OCI-LY7 (cell line): ENCODE results near the gene CRP. TPM values are rescaled to one million over a fixed set of nuclear protein-coding genes. Genes with fewer than 3 reads are reported as not detected.

Source experiments
- BruUV-seq: library from RNA; stranded (reverse); fragments of 400-500 nt; replicated peaks from 2 replicates; lab custom pipeline; 2021; lab: Mats Ljungman, UMichigan
- CTCF ChIA-PET: fragments of 300-600 bp; sonication (Branson Sonifier 250); formaldehyde crosslinking; loops from one replicate; lab custom pipeline; 2022; ENCODE audit warnings: antibody characterized with exemption; ENCODE audit not compliant: unreplicated experiment; lab: Charles Lee
- POLR2A ChIA-PET: fragments of 300-600 bp; sonication (Branson Sonifier 250); formaldehyde crosslinking; loops from one replicate; lab custom pipeline; 2022; ENCODE audit warnings: antibody characterized with exemption; lab: Charles Lee
- DNase-seq: peaks from one replicate; pipeline ENCODE4 v3.0.0-alpha.2; 2015; ENCODE audit warnings: low spot score
- H2AFZ ChIP-seq: fragments of 200-600 bp; sonication (generic), shearing (Covaris generic); 2 replicates; pipeline ENCODE4 v1.6.1; 2014; ENCODE audit warnings: mild to moderate bottlenecking, antibody characterized with exemption, low read length, moderate library complexity
- H3K27ac ChIP-seq: fragments of 200-600 bp; sonication (generic); 2 replicates; pipeline ENCODE4 v1.5.1; 2014; ENCODE audit warnings: mixed run types, low read depth, mild to moderate bottlenecking, moderate library complexity, low read length, inconsistent platforms; ENCODE audit not compliant: poor library complexity, severe bottlenecking
- H3K36me3 ChIP-seq: fragments of 200-600 bp; sonication (generic); 2 replicates; pipeline ENCODE4 v1.6.1; 2014; ENCODE audit warnings: mild to moderate bottlenecking, antibody characterized with exemption, low read length, moderate library complexity, mixed read lengths; ENCODE audit not compliant: insufficient read depth
- H3K4me1 ChIP-seq: fragments of 200-600 bp; sonication (generic); 2 replicates; pipeline ENCODE4 v1.5.1; 2014; ENCODE audit warnings: mild to moderate bottlenecking, low read length; ENCODE audit not compliant: insufficient read depth, poor library complexity, severe bottlenecking
- H3K4me2 ChIP-seq: fragments of 200-600 bp; sonication (generic); 2 replicates; pipeline ENCODE4 v1.6.1; 2014; ENCODE audit warnings: mild to moderate bottlenecking, low read length
- H3K4me3 ChIP-seq: fragments of 200-600 bp; sonication (generic); 2 replicates; pipeline ENCODE4 v1.5.1; 2014; ENCODE audit warnings: mild to moderate bottlenecking, low read depth, low read length; ENCODE audit not compliant: poor library complexity, severe bottlenecking
- H3K79me2 ChIP-seq: fragments of 200-600 bp; sonication (generic); 2 replicates; pipeline ENCODE4 v1.6.1; 2016; ENCODE audit warnings: low read depth, mild to moderate bottlenecking, low read length, moderate library complexity, mixed read lengths; ENCODE audit not compliant: insufficient read depth
- H3K9me2 ChIP-seq: fragments of 200-600 bp; sonication (generic); 2 replicates; pipeline ENCODE4 v1.6.1; 2016; ENCODE audit warnings: mild to moderate bottlenecking, low read length, mixed read lengths; ENCODE audit not compliant: insufficient read depth
- H3K9me3 ChIP-seq: fragments of 200-600 bp; sonication (generic); 2 replicates; pipeline ENCODE4 v1.6.1; 2014; ENCODE audit warnings: mild to moderate bottlenecking, mixed run types, low read length, mixed read lengths
- H4K20me1 ChIP-seq: fragments of 200-600 bp; sonication (generic); 2 replicates; pipeline ENCODE4 v1.6.1; 2014; ENCODE audit warnings: mild to moderate bottlenecking, antibody characterized with exemption, low read length, moderate library complexity, mixed read lengths; ENCODE audit not compliant: insufficient read depth
- EZH2phosphoT487 ChIP-seq: fragments of 200-600 bp; sonication (generic); IDR thresholded peaks from 2 replicates; pipeline ENCODE4 v1.6.1; 2018; ENCODE audit warnings: low read depth, borderline replicate concordance, mild to moderate bottlenecking, mixed run types, antibody characterized with exemption, low read length, moderate library complexity, mixed read lengths
- intact Hi-C: fragments of 100-400 bp; cut with micrococcal nuclease; formaldehyde crosslinking; loops from one replicate; pipeline ENCODE4 v1.10.0; 2022; ENCODE audit not compliant: unreplicated experiment
- total RNA-seq, 2 experiments: library from RNA; depleted of rRNA in 1 of 2; stranded (reverse); fragments of >200 nt in 1 of 2; shearing (Covaris generic) in 1 of 2; gene quantifications; 2 replicates each; pipeline ENCODE4 v1.2.3, GENCODE V29; 2014 to 2022
- TF ChIP-seq, protein P1 (sequence below): fragments of 200-600 bp; sonication (generic); conservative IDR thresholded peaks from 2 replicates; pipeline ENCODE4 v1.5.1; 2014; ENCODE audit warnings: mild to moderate bottlenecking, antibody characterized with exemption, low read length, moderate library complexity, mixed read lengths

The CRP gene
- total RNA-seq, 2 experiments from 2014 or later: not detected

DNA sequence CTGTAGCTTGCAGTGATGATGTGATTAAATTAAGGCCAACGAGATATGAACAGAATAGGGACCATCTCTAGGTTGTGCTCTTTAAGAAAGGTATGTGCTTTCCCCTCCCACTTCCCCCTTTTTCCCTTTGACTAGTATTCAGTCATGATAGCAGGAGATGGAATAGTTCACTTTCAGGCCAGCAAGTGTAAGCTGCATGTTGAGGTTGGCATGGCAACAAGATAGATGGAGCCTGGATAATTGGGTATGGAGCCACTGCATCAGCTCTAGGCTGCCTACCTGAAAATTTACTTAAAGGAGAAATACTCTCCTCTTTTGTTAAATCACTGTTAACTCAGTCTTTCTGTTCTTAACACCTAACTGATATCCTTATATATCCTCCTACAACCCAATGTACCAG is 1.5 kb upstream of the CRP start:
- Histone ChIP-seq H3K9me2 (no peaks in the 10 kb centered on the region), H3K27ac (no peak overlapping the region), H3K36me3 (no peaks in the 10 kb centered on the region), H3K4me1 (no peaks in the 10 kb centered on the region), H3K9me3 (0 out of 2 replicates have a peak, but pooled peaks cover 2% of the 10 kb centered on the region), H3K4me2 (no peak overlapping the region), H3K4me3 (no peak overlapping the region), H2AFZ (no peak overlapping the region), H4K20me1 (no peaks in the 10 kb centered on the region), H3K79me2 (no peaks in the 10 kb centered on the region)
- no peak for DNase-seq
- ChIA-PET POLR2A (interaction anchor here (0.6 kb wide), 1 partner anchor 53 kb away, joined by 3 read pairs; no protein-coding TSS in a partner anchor), CTCF (no interaction called here)
- no TSS peak for BruUV-seq
- no peak for TF ChIP-seq EZH2phosphoT487
- TF ChIP-seq, protein P1, sequence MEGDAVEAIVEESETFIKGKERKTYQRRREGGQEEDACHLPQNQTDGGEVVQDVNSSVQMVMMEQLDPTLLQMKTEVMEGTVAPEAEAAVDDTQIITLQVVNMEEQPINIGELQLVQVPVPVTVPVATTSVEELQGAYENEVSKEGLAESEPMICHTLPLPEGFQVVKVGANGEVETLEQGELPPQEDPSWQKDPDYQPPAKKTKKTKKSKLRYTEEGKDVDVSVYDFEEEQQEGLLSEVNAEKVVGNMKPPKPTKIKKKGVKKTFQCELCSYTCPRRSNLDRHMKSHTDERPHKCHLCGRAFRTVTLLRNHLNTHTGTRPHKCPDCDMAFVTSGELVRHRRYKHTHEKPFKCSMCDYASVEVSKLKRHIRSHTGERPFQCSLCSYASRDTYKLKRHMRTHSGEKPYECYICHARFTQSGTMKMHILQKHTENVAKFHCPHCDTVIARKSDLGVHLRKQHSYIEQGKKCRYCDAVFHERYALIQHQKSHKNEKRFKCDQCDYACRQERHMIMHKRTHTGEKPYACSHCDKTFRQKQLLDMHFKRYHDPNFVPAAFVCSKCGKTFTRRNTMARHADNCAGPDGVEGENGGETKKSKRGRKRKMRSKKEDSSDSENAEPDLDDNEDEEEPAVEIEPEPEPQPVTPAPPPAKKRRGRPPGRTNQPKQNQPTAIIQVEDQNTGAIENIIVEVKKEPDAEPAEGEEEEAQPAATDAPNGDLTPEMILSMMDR: no peak
- intact Hi-C loops: no loop called here

DNA sequence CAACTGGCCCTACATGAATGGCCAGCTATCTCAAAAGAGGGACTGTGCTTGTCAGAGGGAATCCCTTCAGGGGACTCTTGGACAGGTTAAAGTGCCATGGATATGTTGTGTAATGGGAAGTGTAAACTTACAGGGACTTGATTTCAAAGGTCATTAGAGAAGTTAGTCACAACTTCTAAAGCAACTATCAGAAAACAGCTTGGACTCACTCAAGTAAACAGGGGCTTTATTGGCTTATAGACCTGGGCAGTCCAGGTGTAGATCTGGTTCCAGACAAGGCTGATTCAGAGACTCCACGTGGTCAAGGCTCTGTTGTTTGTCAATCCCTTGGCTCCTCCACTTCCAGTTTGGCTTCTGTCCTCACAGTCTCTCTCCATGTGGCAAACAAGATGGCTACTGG is 2.3 kb downstream of the CRP start:
- H3K9me2 ChIP-seq: no peaks in the 10 kb centered on the region
- TF ChIP-seq, protein P1: no peak
- no peak for TF ChIP-seq EZH2phosphoT487
- intact Hi-C loops: no loop called here
- ChIA-PET CTCF (no interaction called here), POLR2A (no interaction called here)
- no peak overlapping the region for H2AFZ ChIP-seq
- H3K4me1 ChIP-seq: no peaks in the 10 kb centered on the region
- H3K27ac ChIP-seq: no peak overlapping the region
- no TSS peak for BruUV-seq
- H3K4me3 ChIP-seq: no peak overlapping the region
- H3K4me2 ChIP-seq: no peak overlapping the region
- H3K79me2 ChIP-seq: no peaks in the 10 kb centered on the region
- no peak for DNase-seq
- H3K36me3 ChIP-seq: no peaks in the 10 kb centered on the region
- no peaks in the 10 kb centered on the region for H3K9me3 ChIP-seq
- H4K20me1 ChIP-seq: no peaks in the 10 kb centered on the region

DNA sequence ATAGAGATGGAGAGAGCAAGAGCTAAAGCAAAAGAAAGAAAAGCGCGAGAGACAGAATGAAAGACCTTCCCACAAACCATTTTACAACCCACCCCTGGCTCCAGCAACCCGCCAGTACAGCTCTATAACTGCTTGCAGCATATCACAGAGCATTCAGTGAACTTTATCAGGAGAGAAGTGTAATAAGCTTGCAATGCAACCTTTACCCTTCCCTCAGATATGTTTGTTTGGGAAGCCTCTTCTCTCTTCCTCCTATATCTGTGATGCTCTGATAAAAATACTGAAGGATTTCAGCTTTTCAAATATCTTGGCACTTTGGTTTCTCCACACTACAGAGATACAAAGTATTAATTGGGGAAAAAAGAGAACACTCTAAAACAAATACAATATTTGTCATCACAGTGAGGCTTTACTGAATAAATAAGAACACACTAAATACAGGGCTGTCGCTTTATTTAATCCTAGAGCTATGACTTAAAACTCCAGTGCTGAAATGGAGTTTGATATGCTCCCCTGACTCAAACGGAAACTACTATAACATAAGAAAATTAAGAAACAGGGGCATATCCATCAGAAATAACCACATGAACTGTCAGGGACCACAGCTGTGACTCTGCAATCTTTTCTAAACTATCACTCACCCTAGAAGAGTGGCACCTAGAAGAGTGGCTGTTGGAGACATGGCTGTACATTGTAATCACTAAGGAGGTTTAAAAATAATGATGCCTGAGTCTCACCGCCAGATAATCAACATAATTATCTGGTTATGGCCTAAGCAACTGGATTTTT is 6.7 kb downstream of the CRP start:
- DNase-seq: no peak
- Histone ChIP-seq H3K79me2 (no peaks in the 10 kb centered on the region), H3K36me3 (no peaks in the 10 kb centered on the region), H3K9me2 (no peaks in the 10 kb centered on the region), H3K4me3 (no peak overlapping the region), H3K4me1 (no peaks in the 10 kb centered on the region), H2AFZ (no peak overlapping the region), H3K9me3 (no peaks in the 10 kb centered on the region), H3K4me2 (no peak overlapping the region), H3K27ac (no peak overlapping the region), H4K20me1 (no peaks in the 10 kb centered on the region)
- TF ChIP-seq EZH2phosphoT487: no peak
- TF ChIP-seq, protein P1: no peak
- ChIA-PET CTCF (no interaction called here), POLR2A (no interaction called here)
- no TSS peak for BruUV-seq
- intact Hi-C loops: no loop called here
